HCT116 (cell line): ENCODE data around the gene TMSB10. TPM values are rescaled to one million over a fixed set of nuclear protein-coding genes. Genes with fewer than 3 reads are reported as not detected.

ENCODE experiments used
- ATAC-seq: fragments of 200-7000 bp; cut with Tn5 transposase; 2 replicates; pipeline ENCODE4 v1.9.1; 2020; ENCODE audit warnings: mild to moderate bottlenecking, moderate library complexity
- BruUV-seq: library from RNA; stranded (reverse); fragments of 400-500 nt; replicated peaks from 2 replicates; lab custom pipeline; 2021; lab: Mats Ljungman, UMichigan
- CTCF ChIA-PET: fragments of 300-600 bp; sonication (Branson Sonifier 250); formaldehyde crosslinking; loops from one replicate; lab custom pipeline; 2021; ENCODE audit warnings: antibody characterized with exemption; lab: Charles Lee
- POLR2A ChIA-PET: fragments of 300-600, 350-600 bp; sonication (Branson Sonifier 250); formaldehyde crosslinking; loops from one replicate; lab custom pipeline; 2021; ENCODE audit warnings: antibody characterized with exemption; lab: Charles Lee
- RAD21 ChIA-PET, 2 experiments: fragments of 300-600 bp; sonication (Branson Sonifier 250); formaldehyde crosslinking; loops; one replicate each; lab custom pipeline; 2023; ENCODE audit warnings: low total read pairs in 2 of 2; ENCODE audit not compliant: uncharacterized antibody in 2 of 2, unreplicated experiment in 2 of 2, low non-redundant PET in 1 of 2; lab: Charles Lee
- DNase-seq: peaks from one replicate; pipeline ENCODE4 v3.0.0-alpha.2; 2010; ENCODE audit warnings: low read depth, low spot score
- H2AFZ ChIP-seq: fragments of 200-600 bp; shearing (Covaris generic), sonication (generic); 2 replicates; pipeline ENCODE4 v1.6.1; 2017; ENCODE audit warnings: low read depth, mixed run types, mixed read lengths, antibody characterized with exemption, low read length; ENCODE audit not compliant: poor library complexity, severe bottlenecking
- H3K27ac ChIP-seq: 2 replicates; pipeline ENCODE4 v1.5.1; 2012; ENCODE audit warnings: low read depth, low read length
- H3K27me3 ChIP-seq: fragments of 200-600 bp; sonication (generic); 2 replicates; pipeline ENCODE4 v1.6.1; 2016; ENCODE audit warnings: mixed run types, low read length, mixed read lengths; ENCODE audit not compliant: insufficient read depth
- H3K36me3 ChIP-seq, 2 experiments: fragments of 200-500 bp in 1 of 2; fragments of 200-600 bp in 1 of 2; sonication (Bioruptor generic) in 1 of 2; sonication (generic) in 1 of 2; 2 replicates each; pipeline versions ENCODE4 v1.5.1 to v1.6.1; 2014 to 2016; ENCODE audit warnings: low read length in 2 of 2, inconsistent platforms in 1 of 2, mixed read lengths in 1 of 2, mixed run types in 1 of 2; ENCODE audit not compliant: insufficient read depth in 2 of 2, control insufficient read depth in 1 of 2
- H3K4me1 ChIP-seq, 2 experiments: fragments of 200-600 bp in 1 of 2; sonication (generic) in 1 of 2; 2 replicates each; pipeline versions ENCODE4 v1.5.1 to v1.6.1; 2012 to 2017; ENCODE audit warnings: low read length in 2 of 2, inconsistent platforms in 1 of 2, mild to moderate bottlenecking in 1 of 2, mixed read lengths in 1 of 2, mixed run types in 1 of 2, moderate library complexity in 1 of 2; ENCODE audit not compliant: insufficient read depth in 2 of 2, control insufficient read depth in 1 of 2
- H3K4me2 ChIP-seq: fragments of 200-600 bp; sonication (generic); 2 replicates; pipeline ENCODE4 v1.6.1; 2017; ENCODE audit warnings: mixed run types, low read length, mixed read lengths
- H3K4me3 ChIP-seq, 2 experiments: fragments of 200-600 bp in 1 of 2; sonication (generic) in 1 of 2; replicated peaks in 1 of 2; 2 replicates each; pipeline ENCODE4 v1.5.1; 2011 to 2016; ENCODE audit warnings: low read length in 2 of 2, control low read depth in 1 of 2, low read depth in 1 of 2, mild to moderate bottlenecking in 1 of 2, mixed read lengths in 1 of 2, mixed run types in 1 of 2
- H3K79me2 ChIP-seq: fragments of 200-600 bp; sonication (generic); 2 replicates; pipeline ENCODE4 v1.6.1; 2017; ENCODE audit warnings: mild to moderate bottlenecking, mixed run types, low read length, moderate library complexity, mixed read lengths; ENCODE audit not compliant: insufficient read depth
- H3K9ac ChIP-seq: fragments of 200-600 bp; sonication (generic); 2 replicates; pipeline ENCODE4 v1.6.1; 2016; ENCODE audit warnings: low read length, mixed read lengths
- H3K9me2 ChIP-seq: fragments of 200-600 bp; sonication (generic), shearing (Covaris generic); 2 replicates; pipeline ENCODE4 v1.6.1; 2017; ENCODE audit warnings: mixed run types, mild to moderate bottlenecking, moderate library complexity; ENCODE audit not compliant: insufficient read depth
- H3K9me3 ChIP-seq, 2 experiments: fragments of 200-500 bp in 1 of 2; fragments of 200-600 bp in 1 of 2; sonication (Bioruptor generic) in 1 of 2; sonication (generic) in 1 of 2; 2 replicates each; pipeline ENCODE4 v1.6.1; 2014 to 2017; ENCODE audit warnings: low read length in 2 of 2, mixed read lengths in 2 of 2, inconsistent platforms in 1 of 2, low read depth in 1 of 2, mild to moderate bottlenecking in 1 of 2, mixed run types in 1 of 2, moderate library complexity in 1 of 2; ENCODE audit not compliant: control insufficient read depth in 1 of 2, insufficient read depth in 1 of 2
- H4K20me1 ChIP-seq: fragments of 200-600 bp; sonication (generic), shearing (Covaris generic); 2 replicates; pipeline ENCODE4 v1.6.1; 2017; ENCODE audit warnings: mixed run types, mild to moderate bottlenecking, moderate library complexity; ENCODE audit not compliant: insufficient read depth
- CEBPB ChIP-seq: IDR thresholded peaks from 2 replicates; pipeline ENCODE4 v1.6.1; 2012; ENCODE audit warnings: low read depth
- ELF1 ChIP-seq: IDR thresholded peaks from 2 replicates; pipeline ENCODE4 v1.6.1; 2012; ENCODE audit warnings: low read depth, borderline replicate concordance
- EZH2 ChIP-seq: fragments of 200-600 bp; sonication (generic); IDR thresholded peaks from 2 replicates; pipeline ENCODE4 v1.6.1; 2017; ENCODE audit warnings: antibody characterized with exemption, mixed run types
- EZH2phosphoT487 ChIP-seq: fragments of 200-600 bp; IDR thresholded peaks from 2 replicates; pipeline ENCODE4 v1.6.1; 2018; ENCODE audit warnings: antibody characterized with exemption, borderline replicate concordance
- FOSL1 ChIP-seq: IDR thresholded peaks from 2 replicates; pipeline ENCODE4 v1.6.1; 2012; ENCODE audit warnings: low read depth
- MAX ChIP-seq: IDR thresholded peaks from 2 replicates; pipeline ENCODE4 v1.6.1; 2012
- POLR2A ChIP-seq: IDR thresholded peaks from 2 replicates; pipeline ENCODE4 v1.7.0; 2011; ENCODE audit warnings: borderline replicate concordance; ENCODE audit not compliant: insufficient read depth, insufficient read length; ENCODE audit errors: extremely low read depth
- POLR2AphosphoS5 ChIP-seq: IDR thresholded peaks from 2 replicates; pipeline ENCODE4 v1.6.1; 2011; ENCODE audit warnings: mild to moderate bottlenecking, low read depth, low read length, moderate library complexity
- SP1 ChIP-seq: IDR thresholded peaks from 2 replicates; pipeline ENCODE4 v1.6.1; 2012; ENCODE audit warnings: low read depth
- SRF ChIP-seq: IDR thresholded peaks from 2 replicates; pipeline ENCODE4 v1.6.1; 2012; ENCODE audit warnings: low read depth
- YY1 ChIP-seq: IDR thresholded peaks from 2 replicates; pipeline ENCODE4 v1.6.1; 2011; ENCODE audit warnings: low read length, low read depth, moderate library complexity, mild to moderate bottlenecking; ENCODE audit not compliant: insufficient replicate concordance; ENCODE audit errors: extremely low read depth
- ZFX ChIP-seq: fragments of 450-650 bp; IDR thresholded peaks from 2 replicates; pipeline ENCODE4 v1.6.1; 2017
- ZNF274 ChIP-seq: fragments of 200-500 bp; sonication (Bioruptor generic); IDR thresholded peaks from 2 replicates; pipeline ENCODE4 v1.6.1; 2014; ENCODE audit warnings: mild to moderate bottlenecking, low read depth, low read length, inconsistent platforms
- intact Hi-C: fragments of 100-400 bp; cut with micrococcal nuclease; formaldehyde crosslinking; loops from 2 replicates; pipeline ENCODE4 v1.10.0; 2022
- total RNA-seq: library from RNA; stranded (reverse); gene quantifications from one replicate; pipeline ENCODE4 v1.2.1, GENCODE V29; 2021; ENCODE audit not compliant: unreplicated experiment
- TF ChIP-seq, protein P1 (sequence below): IDR thresholded peaks from 2 replicates; pipeline ENCODE4 v1.6.1; 2011; ENCODE audit warnings: mild to moderate bottlenecking, low read length, moderate library complexity; ENCODE audit not compliant: insufficient replicate concordance; ENCODE audit errors: extremely low read depth
- TF ChIP-seq, protein P2 (sequence below), 3 experiments: fragments of 200-600 bp in 1 of 3; sonication (generic) in 1 of 3; IDR thresholded peaks in 2 of 3; conservative IDR thresholded peaks in 1 of 3; 2 replicates each; pipeline ENCODE4 v1.5.1; 2012 to 2017; ENCODE audit warnings: low read depth in 2 of 3, low read length in 2 of 3, antibody characterized with exemption in 1 of 3, borderline replicate concordance in 1 of 3, control low read depth in 1 of 3, mild to moderate bottlenecking in 1 of 3, mixed read lengths in 1 of 3, mixed run types in 1 of 3, moderate library complexity in 1 of 3; ENCODE audit not compliant: insufficient read depth in 1 of 3

TMSB10 gene
- total RNA-seq, 1 experiment from 2014 or later = 2,677 TPM

- TF ChIP-seq, protein P1, sequence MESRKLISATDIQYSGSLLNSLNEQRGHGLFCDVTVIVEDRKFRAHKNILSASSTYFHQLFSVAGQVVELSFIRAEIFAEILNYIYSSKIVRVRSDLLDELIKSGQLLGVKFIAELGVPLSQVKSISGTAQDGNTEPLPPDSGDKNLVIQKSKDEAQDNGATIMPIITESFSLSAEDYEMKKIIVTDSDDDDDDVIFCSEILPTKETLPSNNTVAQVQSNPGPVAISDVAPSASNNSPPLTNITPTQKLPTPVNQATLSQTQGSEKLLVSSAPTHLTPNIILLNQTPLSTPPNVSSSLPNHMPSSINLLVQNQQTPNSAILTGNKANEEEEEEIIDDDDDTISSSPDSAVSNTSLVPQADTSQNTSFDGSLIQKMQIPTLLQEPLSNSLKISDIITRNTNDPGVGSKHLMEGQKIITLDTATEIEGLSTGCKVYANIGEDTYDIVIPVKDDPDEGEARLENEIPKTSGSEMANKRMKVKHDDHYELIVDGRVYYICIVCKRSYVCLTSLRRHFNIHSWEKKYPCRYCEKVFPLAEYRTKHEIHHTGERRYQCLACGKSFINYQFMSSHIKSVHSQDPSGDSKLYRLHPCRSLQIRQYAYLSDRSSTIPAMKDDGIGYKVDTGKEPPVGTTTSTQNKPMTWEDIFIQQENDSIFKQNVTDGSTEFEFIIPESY = no peak
- TF ChIP-seq ELF1 (no peak), SP1 (no peak), ZFX (no peak), FOSL1 (no peak), EZH2 (no peak), MAX (no peak), YY1 (no peak), ZNF274 (no peak)
These were observed 11.3 kb upstream of the TMSB10 start (continued) for GRCh38 chr2:84894131-84894586.

DNA sequence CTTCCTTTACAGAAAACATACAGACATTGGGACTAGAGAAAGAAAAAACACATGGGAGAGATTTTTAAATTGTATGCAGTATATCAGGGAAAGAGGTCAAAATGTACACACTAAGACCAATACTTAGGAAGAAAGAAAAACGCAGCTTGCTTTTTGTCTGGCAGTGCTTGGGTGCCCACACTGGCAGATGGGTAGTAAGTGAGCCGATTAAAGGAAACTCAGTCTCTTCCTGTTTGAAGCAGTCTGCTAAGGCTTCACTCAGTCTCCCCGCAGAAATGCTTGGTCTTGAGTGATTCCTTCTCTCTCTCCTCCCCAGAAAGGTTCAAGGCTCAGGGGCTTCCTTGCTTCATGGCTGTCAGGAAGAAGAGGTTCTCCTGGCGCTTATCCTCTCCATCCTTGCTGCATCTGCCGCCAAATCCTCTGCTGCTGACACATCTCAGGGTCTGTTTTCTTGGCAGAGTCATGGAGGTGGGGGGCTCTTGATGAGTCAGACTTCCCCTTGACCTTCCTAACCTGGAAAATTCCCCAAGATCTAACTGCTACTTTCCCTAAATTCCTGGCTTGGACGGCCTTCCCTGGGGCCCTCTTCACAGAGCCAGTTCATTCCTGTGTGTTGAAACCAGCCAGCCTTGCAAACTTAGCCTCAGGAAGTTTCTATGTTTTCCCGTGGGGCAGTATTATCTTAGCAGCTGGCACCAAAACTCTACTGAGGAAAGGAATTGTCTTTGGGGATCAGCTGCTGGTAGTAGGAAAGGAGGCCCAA lies 10.5 kb upstream of the TMSB10 start:
- Histone ChIP-seq H2AFZ (peak overlapping the region; percentile 38), H3K9me3 (no peaks in the 10 kb centered on the region), H3K4me1 (peaks cover 0 to 29% of the 10 kb centered on the region in 2 experiments; a peak in 2 of 4 replicates), H4K20me1 (no peaks in the 10 kb centered on the region), H3K4me2 (no peak overlapping the region), H3K27me3 (no peaks in the 10 kb centered on the region), H3K4me3 (no peak overlapping the region), H3K79me2 (no peaks in the 10 kb centered on the region), H3K9ac (no peak overlapping the region), H3K27ac (no peak overlapping the region), H3K9me2 (no peaks in the 10 kb centered on the region), H3K36me3 (no peaks in the 10 kb centered on the region)
- ChIA-PET POLR2A (no interaction called here), CTCF (interaction anchor here (1.6 to 1.7 kb wide), 2 partner anchors 13 to 31 kb away, joined by 7 to 9 read pairs; no protein-coding TSS in a partner anchor), RAD21 (no interaction called here)
- DNase-seq = no peak
- no TSS peak for BruUV-seq
- TF ChIP-seq POLR2AphosphoS5 (no peak), POLR2A (no peak), SRF (no peak), EZH2 (no peak), CEBPB (no peak), EZH2phosphoT487 (no peak)
- TF ChIP-seq, protein P2, sequence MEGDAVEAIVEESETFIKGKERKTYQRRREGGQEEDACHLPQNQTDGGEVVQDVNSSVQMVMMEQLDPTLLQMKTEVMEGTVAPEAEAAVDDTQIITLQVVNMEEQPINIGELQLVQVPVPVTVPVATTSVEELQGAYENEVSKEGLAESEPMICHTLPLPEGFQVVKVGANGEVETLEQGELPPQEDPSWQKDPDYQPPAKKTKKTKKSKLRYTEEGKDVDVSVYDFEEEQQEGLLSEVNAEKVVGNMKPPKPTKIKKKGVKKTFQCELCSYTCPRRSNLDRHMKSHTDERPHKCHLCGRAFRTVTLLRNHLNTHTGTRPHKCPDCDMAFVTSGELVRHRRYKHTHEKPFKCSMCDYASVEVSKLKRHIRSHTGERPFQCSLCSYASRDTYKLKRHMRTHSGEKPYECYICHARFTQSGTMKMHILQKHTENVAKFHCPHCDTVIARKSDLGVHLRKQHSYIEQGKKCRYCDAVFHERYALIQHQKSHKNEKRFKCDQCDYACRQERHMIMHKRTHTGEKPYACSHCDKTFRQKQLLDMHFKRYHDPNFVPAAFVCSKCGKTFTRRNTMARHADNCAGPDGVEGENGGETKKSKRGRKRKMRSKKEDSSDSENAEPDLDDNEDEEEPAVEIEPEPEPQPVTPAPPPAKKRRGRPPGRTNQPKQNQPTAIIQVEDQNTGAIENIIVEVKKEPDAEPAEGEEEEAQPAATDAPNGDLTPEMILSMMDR (IDR thresholded peaks at IDR 0.05 in 2 of 3, conservative IDR thresholded peaks at IDR 0.05 in 1 of 3; ENCODE audit: borderline replicate concordance in 1 of 3, insufficient read depth in 1 of 3, low read depth in 2 of 3, low read length in 2 of 3) = no peak
- TF ChIP-seq, protein P1 = no peak
- ATAC-seq = no peak
- intact Hi-C loops = no loop called here
